Measurements from ENCODE around the gene FOXJ3. TPM values are rescaled to one million over a fixed set of nuclear protein-coding genes. Genes with fewer than 3 reads are reported as not detected.

Gene FOXJ3
- total RNA-seq, 1 experiment from 2014 or later, result 42.2 TPM

- Mint-ChIP-seq H3K9me3 (ENCODE audit: unreplicated experiment) (no peaks in the 10 kb centered on the region), H3K4me3 (ENCODE audit: unreplicated experiment) (no peak overlapping the region), H3K4me1 (ENCODE audit: insufficient read depth, unreplicated experiment) (peaks cover 22% of the 10 kb centered on the region), H3K27ac (ENCODE audit: low read depth, unreplicated experiment) (no peak overlapping the region), H3K36me3 (ENCODE audit: insufficient read depth, unreplicated experiment) (peaks cover 5% of the 10 kb centered on the region), H3K27me3 (ENCODE audit: insufficient read depth, unreplicated experiment) (no peaks in the 10 kb centered on the region)
- DNase-seq (ENCODE audit: unreplicated experiment), result no peak
- no TSS peak for BruUV-seq (replicated peaks)
- intact Hi-C loops (cut with micrococcal nuclease), result loop anchor here (5.0 kb wide), 1 partner anchor 599 kb away; no protein-coding TSS in a partner anchor
- TF ChIP-seq CTCF (IDR thresholded peaks at IDR 0.05; ENCODE audit: unreplicated experiment), result no peak
- POLR2A ChIA-PET, result interaction anchor here (0.7 kb wide), 1 partner anchor 663 kb away, joined by 4 read pairs; no protein-coding TSS in a partner anchor
- CTCF ChIA-PET, result interaction anchor here (0.6 to 6.2 kb wide), 9 partner anchors 11 to 606 kb away, joined by 3 to 87 read pairs (median 3); no protein-coding TSS in a partner anchor
Observed at GRCh38 chr1:42170779-42171621, 164.0 kb downstream of the FOXJ3 start.

GRCh38 chr1:42168763-42169162 lies 166.3 kb downstream of the FOXJ3 start:
- CTCF ChIA-PET, result interaction anchor here (0.8 to 1.3 kb wide), 3 partner anchors 9 to 21 kb away, joined by 4 to 7 read pairs (median 5); no protein-coding TSS in a partner anchor
- H3K27me3 Mint-ChIP-seq (ENCODE audit: insufficient read depth, unreplicated experiment), result no peaks in the 10 kb centered on the region
- no peak for DNase-seq (ENCODE audit: unreplicated experiment)
- no TSS peak for BruUV-seq (replicated peaks)
- peaks cover 18% of the 10 kb centered on the region for H3K4me1 Mint-ChIP-seq (ENCODE audit: insufficient read depth, unreplicated experiment)
- no peak overlapping the region for H3K4me3 Mint-ChIP-seq (ENCODE audit: unreplicated experiment)
- no peak overlapping the region for H3K27ac Mint-ChIP-seq (ENCODE audit: low read depth, unreplicated experiment)
- no peak for TF ChIP-seq CTCF (IDR thresholded peaks at IDR 0.05; ENCODE audit: unreplicated experiment)
- H3K36me3 Mint-ChIP-seq (ENCODE audit: insufficient read depth, unreplicated experiment), result peaks cover 5% of the 10 kb centered on the region
- no peaks in the 10 kb centered on the region for H3K9me3 Mint-ChIP-seq (ENCODE audit: unreplicated experiment)
- intact Hi-C loops (cut with micrococcal nuclease), result no loop called here
- POLR2A ChIA-PET, result interaction anchor here (0.6 kb wide), 1 partner anchor 21 kb away, joined by 3 read pairs; no protein-coding TSS in a partner anchor

- no TSS peak for BruUV-seq (replicated peaks)
- H3K36me3 Mint-ChIP-seq (ENCODE audit: insufficient read depth, unreplicated experiment), result peaks cover 5% of the 10 kb centered on the region
- POLR2A ChIA-PET, result no interaction called here
- H3K4me1 Mint-ChIP-seq (ENCODE audit: insufficient read depth, unreplicated experiment), result peaks cover 17% of the 10 kb centered on the region
- no peak for TF ChIP-seq CTCF (IDR thresholded peaks at IDR 0.05; ENCODE audit: unreplicated experiment)
- CTCF ChIA-PET, result interaction anchor here (0.8 kb wide), 1 partner anchor 9 kb away, joined by 4 read pairs; no protein-coding TSS in a partner anchor
- H3K27me3 Mint-ChIP-seq (ENCODE audit: insufficient read depth, unreplicated experiment), result no peaks in the 10 kb centered on the region
- DNase-seq (ENCODE audit: unreplicated experiment), result no peak
- no peak overlapping the region for H3K27ac Mint-ChIP-seq (ENCODE audit: low read depth, unreplicated experiment)
- no peak overlapping the region for H3K4me3 Mint-ChIP-seq (ENCODE audit: unreplicated experiment)
- intact Hi-C loops (cut with micrococcal nuclease), result no loop called here
- H3K9me3 Mint-ChIP-seq (ENCODE audit: unreplicated experiment), result no peaks in the 10 kb centered on the region
Observed at GRCh38 chr1:42168391-42168670, 166.7 kb downstream of the FOXJ3 start.

GRCh38 chr1:42167611-42168390 lies 167.2 kb downstream of the FOXJ3 start:
- intact Hi-C loops (cut with micrococcal nuclease), result no loop called here
- H3K4me3 Mint-ChIP-seq (ENCODE audit: unreplicated experiment), result no peak overlapping the region
- H3K36me3 Mint-ChIP-seq (ENCODE audit: insufficient read depth, unreplicated experiment), result no peaks in the 10 kb centered on the region
- no peak overlapping the region for H3K27ac Mint-ChIP-seq (ENCODE audit: low read depth, unreplicated experiment)
- DNase-seq (ENCODE audit: unreplicated experiment), result no peak
- ChIA-PET POLR2A (no interaction called here), CTCF (no interaction called here)
- TF ChIP-seq CTCF (IDR thresholded peaks at IDR 0.05; ENCODE audit: unreplicated experiment), result no peak
- no peaks in the 10 kb centered on the region for H3K9me3 Mint-ChIP-seq (ENCODE audit: unreplicated experiment)
- H3K27me3 Mint-ChIP-seq (ENCODE audit: insufficient read depth, unreplicated experiment), result no peaks in the 10 kb centered on the region
- peaks cover 17% of the 10 kb centered on the region for H3K4me1 Mint-ChIP-seq (ENCODE audit: insufficient read depth, unreplicated experiment)
- BruUV-seq (replicated peaks), result no TSS peak
